ENCODE data around the gene KCTD12. TPM values are rescaled to one million over a fixed set of nuclear protein-coding genes. Genes with fewer than 3 reads are reported as not detected.

The KCTD12 gene
- polyA plus RNA-seq, 3 donors: 85.6 to 95.1 (median 91.7) TPM

- DNase-seq (ENCODE audit: low read depth in 3 of 3, low spot score in 2 of 3): no peak
Observed at GRCh38 chr13:76888421-76888820, 2.2 kb upstream of the KCTD12 start.

GRCh38 chr13:76887076-76887563 is 915 bp upstream of the KCTD12 start:
- no peak for DNase-seq (ENCODE audit: low read depth in 3 of 3, low spot score in 2 of 3)

- DNase-seq (ENCODE audit: low read depth in 3 of 3, low spot score in 2 of 3): no peak
Observed at GRCh38 chr13:76886005-76886291, 257 bp downstream of the KCTD12 start.

- DNase-seq (ENCODE audit: low read depth in 3 of 3, low spot score in 2 of 3): peak; percentile 25 to 62 (median 41)
Observed at GRCh38 chr13:76885203-76886004, 801 bp downstream of the KCTD12 start.

GRCh38 chr13:76884907-76885202 is 1.4 kb downstream of the KCTD12 start:
- no peak for DNase-seq (ENCODE audit: low read depth in 3 of 3, low spot score in 2 of 3)

- peak in 1 of 3 donors; percentile 19 for DNase-seq (ENCODE audit: low read depth in 3 of 3, low spot score in 2 of 3)
Observed at GRCh38 chr13:76884186-76884906, 1.9 kb downstream of the KCTD12 start.

GRCh38 chr13:76883236-76883635 is 3.0 kb downstream of the KCTD12 start:
- no peak for DNase-seq (ENCODE audit: low read depth in 3 of 3, low spot score in 2 of 3)

- DNase-seq (ENCODE audit: low read depth in 3 of 3, low spot score in 2 of 3): no peak
Observed at GRCh38 chr13:76882431-76882830, 3.8 kb downstream of the KCTD12 start.

- no peak for DNase-seq (ENCODE audit: low read depth in 3 of 3, low spot score in 2 of 3)
Observed at GRCh38 chr13:76879883-76880270, 6.3 kb downstream of the KCTD12 start.

GRCh38 chr13:76879203-76879882 is 6.9 kb downstream of the KCTD12 start:
- no peak for DNase-seq (ENCODE audit: low read depth in 3 of 3, low spot score in 2 of 3)

- no peak for DNase-seq (ENCODE audit: low read depth in 3 of 3, low spot score in 2 of 3)
Observed at GRCh38 chr13:76878043-76878442, 8.2 kb downstream of the KCTD12 start.

- no peak for DNase-seq (ENCODE audit: low read depth in 3 of 3, low spot score in 2 of 3)
Observed at GRCh38 chr13:76875271-76875815, 10.9 kb downstream of the KCTD12 start.

GRCh38 chr13:76874479-76874878 is 11.7 kb downstream of the KCTD12 start:
- no peak for DNase-seq (ENCODE audit: low read depth in 3 of 3, low spot score in 2 of 3)

GRCh38 chr13:76873445-76873844 is 12.8 kb downstream of the KCTD12 start:
- no peak for DNase-seq (ENCODE audit: low read depth in 3 of 3, low spot score in 2 of 3)

GRCh38 chr13:76872675-76873074 is 13.5 kb downstream of the KCTD12 start:
- no peak for DNase-seq (ENCODE audit: low read depth in 3 of 3, low spot score in 2 of 3)

GRCh38 chr13:76871432-76871831 is 14.8 kb downstream of the KCTD12 start:
- no peak for DNase-seq (ENCODE audit: low read depth in 3 of 3, low spot score in 2 of 3)

GRCh38 chr13:76868371-76868770 is 17.8 kb downstream of the KCTD12 start:
- no peak for DNase-seq (ENCODE audit: low read depth in 3 of 3, low spot score in 2 of 3)

GRCh38 chr13:76865996-76866503 is 20.2 kb downstream of the KCTD12 start:
- DNase-seq (ENCODE audit: low read depth in 3 of 3, low spot score in 2 of 3): no peak

- no peak for DNase-seq (ENCODE audit: low read depth in 3 of 3, low spot score in 2 of 3)
Observed at GRCh38 chr13:76865109-76865508, 21.1 kb downstream of the KCTD12 start.

- DNase-seq (ENCODE audit: low read depth in 3 of 3, low spot score in 2 of 3): no peak
Observed at GRCh38 chr13:76864259-76864658, 21.9 kb downstream of the KCTD12 start.

GRCh38 chr13:76863022-76863421 is 23.2 kb downstream of the KCTD12 start:
- DNase-seq (ENCODE audit: low read depth in 3 of 3, low spot score in 2 of 3): no peak

Measured in right renal cortex interstitium (tissue), 3 donors.